ENCODE results near the gene MRPL42.

MRPL42 gene

DNA sequence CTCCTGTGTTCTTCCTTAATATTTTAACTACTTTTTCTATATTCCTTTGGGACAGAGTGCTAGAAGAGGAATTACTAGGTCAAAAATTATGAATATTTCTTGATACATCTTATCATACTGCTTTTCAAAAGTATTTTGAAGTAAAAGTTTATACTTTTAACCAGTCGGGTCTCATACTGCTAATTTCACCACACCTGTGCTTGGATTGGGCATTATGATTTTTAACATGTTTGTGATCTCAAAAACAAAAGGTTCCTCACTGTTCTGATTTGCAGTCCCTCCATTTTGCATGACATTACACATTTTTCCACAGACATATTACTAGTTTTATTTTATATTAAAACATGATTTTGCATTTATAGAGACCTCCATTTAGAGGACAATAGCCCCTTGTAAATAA is 32.9 kb downstream of the MRPL42 start:
- DNase-seq (ENCODE audit: low read depth) = no peak

DNA sequence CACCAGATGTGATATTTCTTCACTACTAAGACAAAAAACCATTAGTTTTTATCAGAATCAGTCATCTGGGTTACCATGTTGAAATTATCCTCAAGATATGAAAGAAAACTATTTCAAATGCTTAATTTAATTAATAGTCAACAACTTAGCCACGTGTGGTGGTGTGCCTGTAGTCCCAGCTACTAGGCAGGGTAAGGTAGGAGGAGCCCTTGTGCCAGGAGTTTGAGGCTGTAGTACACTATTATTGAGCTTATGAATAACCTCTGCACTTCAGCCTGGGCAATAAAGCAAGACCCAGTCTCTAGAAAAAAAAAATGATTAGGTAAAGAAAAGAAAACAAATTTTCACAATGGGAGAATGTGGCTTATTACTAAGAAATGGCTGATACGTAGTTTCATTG is 33.4 kb downstream of the MRPL42 start:
- no peak for DNase-seq (ENCODE audit: low read depth)

GRCh38 chr12:93502802-93503623 is 35.7 kb downstream of the MRPL42 start:
- DNase-seq (ENCODE audit: low read depth) = peak; percentile 23

DNA sequence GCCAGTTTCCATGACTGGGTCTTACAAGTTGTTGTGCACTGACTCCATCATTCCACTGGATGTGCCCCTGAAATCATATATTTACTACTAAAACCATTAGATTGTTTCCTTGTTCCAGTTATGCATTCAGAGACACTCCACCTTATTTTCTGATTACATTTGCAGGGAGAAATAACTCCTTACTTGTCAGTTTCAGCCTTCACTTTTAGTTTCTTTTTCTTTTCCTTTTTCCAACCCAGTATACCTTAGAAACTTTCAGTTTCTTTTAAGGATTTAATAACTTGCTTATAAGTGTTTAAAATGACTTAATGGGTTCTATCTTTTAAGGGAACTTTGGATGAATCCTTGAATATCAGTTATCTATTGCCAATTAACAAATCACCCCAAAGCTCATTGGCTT is 39.9 kb downstream of the MRPL42 start:
- no peak for DNase-seq (ENCODE audit: low read depth)

- DNase-seq (ENCODE audit: low read depth) = no peak
Measured at GRCh38 chr12:93509506-93509905, 42.2 kb downstream of the MRPL42 start.

- peak; percentile 55 for DNase-seq (ENCODE audit: low read depth)
Measured at GRCh38 chr12:93514853-93515252, 47.5 kb downstream of the MRPL42 start.

GRCh38 chr12:93518725-93519124 is 51.4 kb downstream of the MRPL42 start:
- DNase-seq (ENCODE audit: low read depth) = peak; percentile 31

DNA sequence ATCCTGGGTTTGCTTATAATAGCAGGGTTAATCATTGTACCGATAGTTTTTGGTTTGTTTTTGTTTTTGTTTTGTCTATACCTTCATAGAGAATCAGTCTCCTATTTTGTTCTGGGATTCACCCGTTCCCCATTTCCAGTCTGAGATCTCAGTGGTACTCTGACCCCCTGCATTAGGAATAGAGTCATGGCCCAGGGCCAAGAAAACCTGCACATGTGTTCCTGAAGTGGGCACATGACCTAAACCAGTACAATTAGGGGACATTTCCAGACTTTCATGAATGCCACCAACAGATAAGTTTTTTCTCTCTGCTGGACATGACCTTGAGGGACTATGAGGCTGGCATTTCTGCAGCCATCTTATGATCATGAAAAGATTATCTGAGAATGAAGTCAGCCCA is 52.5 kb downstream of the MRPL42 start:
- no peak for DNase-seq (ENCODE audit: low read depth)

- no peak for DNase-seq (ENCODE audit: low read depth)
Measured at GRCh38 chr12:93520454-93520853, 53.1 kb downstream of the MRPL42 start.

GRCh38 chr12:93521225-93522080 is 54.1 kb downstream of the MRPL42 start:
- DNase-seq (ENCODE audit: low read depth) = no peak

DNA sequence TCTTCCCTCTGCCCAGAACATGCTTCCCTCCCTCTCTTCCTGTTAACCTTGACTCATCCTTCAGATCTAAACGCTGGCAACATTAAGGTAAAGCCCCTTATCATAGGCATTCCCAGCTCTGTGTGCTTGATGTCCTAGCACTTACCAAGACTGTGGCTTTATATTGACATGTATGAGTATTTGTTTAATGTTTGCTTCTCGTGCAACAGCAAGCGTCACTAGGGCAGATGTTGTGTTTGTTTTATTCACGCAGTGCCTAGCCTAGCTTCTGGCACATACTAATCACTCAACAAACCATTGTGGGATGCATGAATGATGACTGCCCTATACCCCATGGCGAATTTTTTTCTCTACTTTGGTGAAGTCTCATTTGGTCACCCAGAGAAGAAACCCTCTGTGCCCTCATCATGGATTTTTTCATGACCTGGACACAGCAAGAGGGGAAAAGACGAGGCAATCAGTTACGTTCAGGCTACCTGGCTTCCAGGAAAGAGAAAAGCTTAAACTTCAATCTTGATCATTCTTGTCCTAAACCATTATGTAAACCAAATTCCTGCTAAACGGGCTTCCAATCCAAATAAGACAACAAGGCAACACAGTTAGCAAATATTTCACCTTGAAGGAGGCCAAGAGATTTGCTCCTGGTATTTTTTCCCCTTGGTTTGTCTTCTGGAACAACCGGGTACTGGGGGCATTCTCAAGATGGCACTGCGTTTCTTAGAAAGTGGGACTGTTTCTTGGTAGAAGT is 57.2 kb downstream of the MRPL42 start:
- no peak for DNase-seq (ENCODE audit: low read depth)

DNA sequence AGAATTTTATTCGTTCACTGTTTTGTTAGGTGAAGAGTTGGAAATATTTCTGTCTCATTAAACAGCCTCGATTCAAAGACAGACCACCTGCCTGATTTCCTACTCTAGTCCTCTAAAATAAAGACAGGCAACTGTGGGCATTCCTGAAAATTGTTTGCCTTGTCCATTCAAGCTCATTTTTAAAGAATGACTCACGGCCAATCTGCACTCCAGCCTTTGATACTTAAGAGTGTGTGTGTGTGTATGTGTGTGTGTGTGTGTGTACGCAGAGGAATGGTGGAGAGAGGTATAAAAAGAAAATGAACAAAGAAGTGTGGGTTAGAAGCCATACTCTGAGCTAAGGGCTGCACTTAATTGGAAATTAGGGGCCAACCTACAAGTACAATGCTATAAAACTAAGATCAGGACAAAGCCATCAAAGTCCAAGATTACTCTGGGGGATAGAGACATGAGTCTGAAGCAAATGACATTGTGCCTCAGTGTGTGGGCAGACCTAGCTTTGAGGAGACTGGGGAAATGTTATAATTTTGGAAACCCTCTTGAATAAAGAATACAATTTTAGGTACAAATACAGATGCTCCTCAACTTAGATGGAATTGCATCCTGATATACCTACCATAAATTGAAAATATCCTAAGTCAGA is 59.6 kb downstream of the MRPL42 start:
- peak; percentile 77 for DNase-seq (ENCODE audit: low read depth)

- DNase-seq (ENCODE audit: low read depth) = no peak
Measured at GRCh38 chr12:93530358-93530757, 63.0 kb downstream of the MRPL42 start.

DNA sequence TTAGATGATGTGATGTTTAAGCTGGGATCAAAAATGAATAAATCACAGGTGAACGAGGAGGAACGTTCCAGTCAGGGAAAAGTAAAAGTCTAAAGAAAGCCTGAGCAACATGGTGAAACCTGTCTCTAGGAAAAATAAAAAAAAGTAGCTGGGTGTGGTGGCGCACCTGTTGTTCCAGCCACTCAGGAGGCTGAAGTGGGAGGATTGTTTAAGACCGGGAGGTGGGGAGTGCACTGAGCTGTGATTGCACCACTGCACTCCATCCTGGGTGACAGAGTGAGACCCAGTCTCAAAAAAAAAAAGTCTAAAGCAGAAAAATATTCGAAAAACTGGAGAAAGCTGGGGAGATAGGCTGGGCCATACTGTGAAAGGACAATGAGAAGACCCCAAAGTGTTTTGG is 66.0 kb downstream of the MRPL42 start:
- no peak for DNase-seq (ENCODE audit: low read depth)

DNA sequence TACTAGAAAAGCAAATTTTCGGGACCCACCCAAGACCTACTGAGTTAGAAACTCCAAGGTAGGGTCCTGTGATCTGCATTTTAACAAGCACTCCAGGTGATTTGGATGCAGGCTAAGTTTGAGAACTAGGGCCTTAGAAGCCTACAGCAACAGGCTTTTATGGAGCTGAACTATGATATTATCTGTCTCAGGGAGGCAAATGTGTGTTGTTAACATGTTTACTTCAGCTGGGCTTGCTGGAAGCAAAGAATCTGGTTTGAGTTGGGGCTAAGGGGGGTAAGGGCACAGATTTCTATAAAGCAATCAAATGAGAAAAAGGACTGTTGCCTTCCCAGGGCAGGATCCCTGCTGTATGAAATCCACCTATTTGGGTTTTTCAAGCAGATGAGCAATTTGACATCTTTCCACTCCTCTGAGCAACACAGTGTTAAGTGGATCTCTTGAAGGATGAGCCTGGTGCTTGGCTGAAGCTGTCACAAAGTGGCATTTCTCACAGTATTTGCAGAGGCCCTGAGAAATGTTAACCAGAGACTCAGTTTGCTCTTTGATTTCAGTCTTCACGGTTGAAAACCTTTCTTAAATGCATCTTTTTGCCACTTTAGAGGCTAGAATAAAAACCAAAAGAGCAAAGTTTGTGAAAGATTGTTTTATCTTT is 68.9 kb downstream of the MRPL42 start:
- DNase-seq (ENCODE audit: low read depth) = no peak

DNA sequence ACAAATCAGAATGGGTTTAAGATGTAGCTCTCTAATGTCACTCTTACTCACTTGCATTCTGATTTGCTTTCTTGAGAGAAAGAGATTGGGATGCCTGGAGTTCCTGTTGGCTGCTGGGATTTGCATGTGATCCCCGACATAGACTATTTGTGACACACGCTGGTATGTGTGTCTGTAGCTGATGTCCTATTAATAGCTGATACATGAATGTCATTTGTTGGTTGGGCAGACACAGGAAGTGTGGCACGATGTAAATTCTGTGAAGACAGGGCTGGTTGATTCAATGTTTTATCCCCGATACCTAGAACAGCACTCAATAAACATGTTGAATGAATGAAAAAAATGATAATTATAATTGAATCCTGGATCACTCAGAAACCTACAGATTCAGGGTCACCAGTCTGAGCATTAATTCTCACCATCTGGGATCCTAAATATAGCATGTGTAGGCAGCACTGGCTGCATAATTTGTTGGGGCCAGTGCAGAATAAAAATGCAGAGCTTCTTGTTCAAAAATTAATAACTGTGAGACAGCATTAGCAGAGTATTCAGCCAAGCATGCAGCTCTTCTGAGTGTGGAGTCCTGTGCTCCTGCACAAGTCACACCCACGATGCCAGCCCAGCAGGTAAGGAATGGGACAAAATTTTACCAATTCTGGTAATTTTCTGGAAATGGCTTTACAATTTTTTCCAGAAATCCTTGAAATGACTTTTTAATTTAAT is 69.6 kb downstream of the MRPL42 start:
- no peak for DNase-seq (ENCODE audit: low read depth)

GRCh38 chr12:93537769-93538168 is 70.5 kb downstream of the MRPL42 start:
- no peak for DNase-seq (ENCODE audit: low read depth)

- DNase-seq (ENCODE audit: low read depth) = no peak
Measured at GRCh38 chr12:93539821-93540220, 72.5 kb downstream of the MRPL42 start.

- DNase-seq (ENCODE audit: low read depth) = peak; percentile 1
Measured at GRCh38 chr12:93540466-93540865, 73.2 kb downstream of the MRPL42 start.

GRCh38 chr12:93541578-93542225 is 74.4 kb downstream of the MRPL42 start:
- no peak for DNase-seq (ENCODE audit: low read depth)
